ENCODE data around the gene CPA2.

CPA2 gene

GRCh38 chr7:130286881-130287280, 20.2 kb downstream of the CPA2 start:
- no peak for DNase-seq

- DNase-seq, result no peak
Observed at GRCh38 chr7:130288168-130288567, 21.5 kb downstream of the CPA2 start.

DNA sequence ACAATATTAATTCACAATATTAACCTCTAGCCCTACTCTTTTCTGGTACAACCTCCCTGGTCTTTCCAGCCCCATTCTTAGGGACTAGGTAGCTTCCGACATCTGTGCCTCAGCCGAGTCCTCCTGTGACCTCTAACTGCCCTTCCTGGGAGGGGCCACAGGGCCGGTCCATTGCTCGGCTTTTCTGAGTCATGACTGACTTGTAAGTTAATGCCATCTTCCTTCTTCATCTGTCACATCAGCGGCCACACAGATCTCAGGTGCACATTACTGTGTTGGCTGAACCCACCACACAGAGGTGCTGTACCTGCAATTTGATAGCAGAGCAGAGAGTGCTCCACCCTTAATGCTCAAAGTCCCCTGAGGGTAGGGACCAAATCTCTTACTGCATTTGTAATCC, 22.2 kb downstream of the CPA2 start:
- no peak for DNase-seq

DNA sequence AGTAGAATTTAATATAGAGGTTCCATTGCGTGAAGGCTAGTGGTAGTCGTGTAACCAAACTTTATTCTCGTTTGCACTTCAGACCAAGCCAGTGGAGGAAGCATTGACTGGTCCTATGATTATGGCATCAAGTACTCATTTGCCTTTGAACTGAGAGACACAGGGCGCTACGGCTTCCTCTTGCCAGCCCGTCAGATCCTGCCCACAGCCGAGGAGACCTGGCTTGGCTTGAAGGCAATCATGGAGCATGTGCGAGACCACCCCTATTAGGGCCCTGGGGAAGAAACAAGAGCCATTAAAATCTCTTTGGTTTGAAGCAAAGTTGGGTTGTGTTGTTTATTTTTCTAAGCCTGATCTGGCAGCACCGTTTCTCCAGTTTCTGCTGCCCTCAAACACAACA, 22.8 kb downstream of the CPA2 start:
- no peak for DNase-seq

- no peak for DNase-seq
Observed at GRCh38 chr7:130290745-130291144, 24.1 kb downstream of the CPA2 start.

GRCh38 chr7:130292682-130293257, 26.1 kb downstream of the CPA2 start, which contains the start of gene CPA4:
CPA4 (plus strand) TSS chr7:130293161; CDS start chr7:130293181, 20 bp downstream.
- DNase-seq, result no peak

GRCh38 chr7:130293521-130293920, 26.9 kb downstream of the CPA2 start:
- no peak for DNase-seq

DNA sequence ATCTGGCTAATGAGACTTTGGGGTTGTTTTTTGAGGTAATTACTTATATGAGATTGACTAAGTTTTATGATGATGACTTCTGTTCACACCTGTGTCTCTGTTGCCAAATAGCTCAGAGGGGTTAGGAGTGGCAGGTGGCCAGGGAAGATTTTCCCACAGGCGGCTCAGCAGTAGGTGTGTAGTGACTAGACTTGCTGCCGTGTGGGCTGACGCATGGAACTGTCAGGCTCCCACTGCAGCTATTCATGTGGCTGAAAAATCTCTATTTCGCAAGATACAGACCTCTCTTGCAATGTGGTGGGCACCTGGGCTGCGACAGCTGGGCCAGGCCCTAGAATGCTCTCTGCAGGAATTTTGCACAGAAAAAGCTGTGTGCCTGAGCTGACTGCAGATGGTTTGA, 27.7 kb downstream of the CPA2 start:
- no peak for DNase-seq

- DNase-seq, result no peak
Observed at GRCh38 chr7:130296221-130296951, 29.7 kb downstream of the CPA2 start.

DNA sequence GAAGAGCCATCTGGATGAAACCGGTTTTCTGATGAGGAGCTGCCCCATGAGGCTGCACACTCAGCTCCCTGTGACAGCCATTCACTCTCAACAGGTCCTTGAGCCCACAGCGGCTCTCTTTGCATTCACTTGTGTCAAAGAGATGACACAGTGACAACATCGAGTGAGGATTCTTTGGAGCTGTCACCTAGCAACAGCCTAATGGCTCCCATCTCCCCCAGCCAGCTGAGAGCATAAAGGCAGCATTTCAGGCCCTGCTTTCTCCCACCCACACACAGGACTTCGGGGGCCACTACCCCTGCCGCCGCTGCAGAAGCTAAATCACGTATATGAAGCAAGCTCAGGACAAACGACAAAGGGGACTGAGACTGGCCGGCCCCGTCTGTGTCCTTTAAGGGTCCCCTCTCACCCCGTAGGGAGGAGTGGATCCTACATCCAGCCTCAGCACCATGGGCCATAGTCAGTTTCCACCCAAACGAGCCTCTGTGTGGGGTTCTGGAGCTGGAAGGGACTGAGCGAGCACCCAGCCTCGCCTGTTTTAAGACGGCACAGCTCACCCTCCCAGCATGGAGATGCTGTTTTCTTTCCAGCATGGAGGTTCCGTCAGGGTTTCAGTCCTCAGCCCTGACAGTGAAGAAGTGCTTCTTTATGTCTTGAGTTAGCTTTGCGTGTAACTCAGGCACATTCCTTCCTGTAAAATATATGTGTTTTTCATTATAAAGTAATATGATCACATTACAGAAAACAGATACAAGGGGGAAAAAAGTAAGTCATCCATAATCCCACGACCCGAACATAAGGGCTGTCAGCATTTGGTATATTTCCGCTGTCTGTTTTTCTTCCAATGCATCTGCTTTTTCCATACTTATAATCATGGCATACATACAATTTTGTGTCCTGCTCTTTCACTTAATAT, 31.2 kb downstream of the CPA2 start:
- no peak for DNase-seq

- DNase-seq, result no peak
Observed at GRCh38 chr7:130298544-130299326, 32.1 kb downstream of the CPA2 start.

- DNase-seq, result no peak
Observed at GRCh38 chr7:130299866-130300265, 33.2 kb downstream of the CPA2 start.

DNA sequence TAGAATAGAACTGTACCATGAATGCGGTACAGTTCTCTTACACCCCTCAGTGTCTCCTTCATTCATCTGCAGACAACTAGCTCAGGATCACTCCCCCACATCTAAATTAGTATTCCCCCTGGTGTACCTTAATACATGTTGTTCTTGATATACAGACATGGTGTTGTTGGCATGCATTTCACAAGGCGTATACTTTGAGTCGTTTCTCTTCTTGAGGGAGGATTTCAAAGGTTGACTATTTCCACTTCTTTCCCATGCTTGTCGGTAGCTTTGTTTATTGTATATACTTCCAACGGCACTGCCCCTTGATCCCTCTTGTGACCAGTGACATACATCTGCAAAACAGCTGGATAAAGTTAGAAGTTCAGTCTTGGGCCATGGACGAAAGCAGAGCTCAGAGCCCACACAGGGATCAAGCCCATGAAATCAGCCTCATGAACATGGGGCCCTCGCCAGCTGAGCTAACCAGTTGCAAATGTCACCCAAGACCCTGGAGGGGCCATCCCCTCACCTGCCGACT, 34.9 kb downstream of the CPA2 start:
- no peak for DNase-seq

DNA sequence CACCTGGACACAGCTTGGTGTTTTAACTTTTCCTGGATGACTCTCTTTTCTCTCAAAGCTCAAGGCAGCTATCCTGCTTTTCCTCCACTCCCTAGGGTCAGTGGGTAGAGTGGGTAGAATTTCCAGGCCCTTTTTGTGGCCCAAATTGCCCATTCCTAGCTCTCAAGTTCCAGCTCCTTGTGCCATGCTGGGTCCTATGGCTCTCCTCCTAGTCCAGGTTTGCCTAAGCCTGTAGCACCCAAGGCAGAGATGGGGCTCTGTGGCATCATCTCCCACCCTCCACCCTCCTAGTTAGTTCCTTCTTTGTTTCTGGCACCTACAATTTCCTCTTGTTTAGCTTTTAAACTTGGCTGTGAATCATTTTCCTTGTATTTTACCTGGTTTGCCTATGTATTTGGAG, 36.0 kb downstream of the CPA2 start:
- no peak for DNase-seq

DNA sequence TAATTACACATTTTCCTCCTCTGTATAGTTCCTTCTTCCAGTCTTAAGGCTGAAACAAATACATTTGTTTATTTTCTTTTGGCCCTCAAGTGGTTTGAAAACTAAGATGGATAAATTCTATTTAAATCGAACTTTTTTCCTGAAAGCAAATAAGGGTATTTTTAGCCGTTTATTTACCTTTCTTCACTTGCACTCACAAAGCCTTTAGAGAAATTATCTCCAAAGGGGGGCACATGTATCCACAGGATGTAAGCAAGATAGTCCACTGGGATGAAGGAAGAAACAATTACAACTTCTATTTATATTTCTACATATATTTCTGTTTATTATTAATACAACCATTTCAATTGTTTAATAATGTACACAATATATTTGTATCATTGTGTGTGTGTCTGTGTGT, 36.5 kb downstream of the CPA2 start:
- DNase-seq, result no peak

DNA sequence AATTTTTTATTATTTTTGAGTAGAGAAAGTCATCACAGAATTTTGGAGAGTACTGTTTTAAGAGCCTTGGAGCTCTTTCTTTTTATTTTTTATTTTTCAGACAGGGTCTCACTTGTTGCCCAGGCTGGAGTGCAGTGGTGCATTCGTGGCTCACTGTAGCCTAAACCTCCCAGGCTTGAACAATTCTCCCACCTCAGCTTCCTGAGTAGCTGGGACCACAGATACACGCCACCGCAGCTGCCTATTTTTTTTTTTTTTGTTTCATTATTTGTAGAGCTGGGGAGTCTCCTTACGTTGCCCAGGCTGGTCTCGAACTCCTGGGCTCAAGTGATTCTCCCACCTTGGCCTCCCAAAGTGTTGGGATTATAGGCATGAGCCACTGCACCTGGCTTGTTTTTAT, 36.9 kb downstream of the CPA2 start:
- DNase-seq, result no peak

- DNase-seq, result no peak
Observed at GRCh38 chr7:130303982-130304381, 37.3 kb downstream of the CPA2 start.

DNA sequence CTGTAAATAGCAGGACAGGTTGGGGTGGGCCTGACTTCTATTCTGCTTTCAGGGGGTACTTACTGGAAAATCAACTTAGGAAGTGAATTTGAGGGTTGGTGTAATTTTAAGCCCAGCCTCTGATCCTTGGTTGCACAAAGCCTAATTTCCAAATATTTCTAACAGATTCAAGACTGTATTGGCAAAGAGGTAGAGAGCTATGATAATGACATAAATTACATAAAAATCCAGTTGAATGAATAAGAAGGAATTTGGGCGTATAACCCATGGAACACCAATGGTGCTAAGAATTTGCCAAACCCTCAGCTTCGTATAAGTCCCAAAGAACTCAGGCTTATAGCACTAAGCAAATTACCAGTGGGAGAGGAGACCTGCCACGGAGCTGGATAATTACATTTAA, 38.2 kb downstream of the CPA2 start:
- DNase-seq, result no peak

- DNase-seq, result no peak
Observed at GRCh38 chr7:130305433-130306042, 38.9 kb downstream of the CPA2 start.

DNA sequence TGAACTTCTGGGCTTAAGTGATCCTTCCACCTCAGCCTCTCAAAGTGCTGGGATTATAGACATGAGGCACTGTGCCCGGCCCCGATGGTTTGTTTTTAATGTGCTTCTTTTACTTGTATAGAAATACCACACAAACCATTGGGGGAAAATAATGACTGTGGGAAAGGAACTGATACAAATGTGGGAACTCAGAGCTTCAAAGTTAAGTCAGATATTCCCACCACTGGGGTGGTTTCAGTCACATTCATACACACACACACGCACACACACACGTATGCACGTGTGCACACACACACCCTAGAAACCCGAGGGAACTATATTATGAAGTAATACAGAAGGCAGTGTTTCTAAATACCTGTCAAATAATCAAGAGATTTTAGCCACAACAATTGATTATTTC, 43.3 kb downstream of the CPA2 start:
- no peak for DNase-seq

DNA sequence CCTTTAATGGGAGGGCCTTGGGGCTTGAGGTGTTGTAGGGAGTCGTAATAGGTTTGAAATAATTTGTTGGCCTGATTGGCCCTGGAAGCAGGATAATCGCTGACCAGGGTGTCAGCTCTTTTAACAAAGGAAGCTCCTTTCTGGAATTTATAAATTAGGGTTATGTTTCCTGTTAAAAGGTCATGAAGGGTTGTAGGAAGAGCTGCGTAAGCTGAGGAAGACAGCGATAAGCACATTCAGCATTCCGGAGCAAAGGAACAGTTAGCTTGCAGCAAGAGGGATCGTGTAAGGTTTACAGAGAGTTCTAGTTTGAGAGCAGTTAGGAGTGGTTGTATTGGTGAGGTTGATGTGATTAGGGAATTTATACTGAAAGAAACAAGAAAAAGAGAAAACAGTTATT, 47.6 kb downstream of the CPA2 start:
- no peak for DNase-seq

- no peak for DNase-seq
Observed at GRCh38 chr7:130319541-130319940, 52.9 kb downstream of the CPA2 start.

Measured in CD4-positive, alpha-beta T cell treated with Interleukin-21 for 1 hour (primary cell).